SK-N-MC (cell line): ENCODE data around the gene PIAS1.

ENCODE experiments used
- EZH2 ChIP-seq: fragments of 200-600 bp; sonication (generic); IDR thresholded peaks from one replicate; pipeline ENCODE4 v1.6.1; 2017; ENCODE audit warnings: antibody characterized with exemption
- FOXP2 ChIP-seq: optimal IDR thresholded peaks from 2 replicates; pipeline ENCODE3; 2011; ENCODE audit warnings: mild to moderate bottlenecking, moderate library complexity; ENCODE audit not compliant: insufficient read depth; ENCODE audit errors: extremely low read length, control extremely low read depth
- POLR2AphosphoS5 ChIP-seq: IDR thresholded peaks from 2 replicates; pipeline ENCODE4 v1.6.1; 2012; ENCODE audit warnings: mild to moderate bottlenecking, low read depth, low read length, borderline replicate concordance

- TF ChIP-seq EZH2 (no peak), POLR2AphosphoS5 (no peak), FOXP2 (no peak)
Measured at GRCh38 chr15:68017201-68017600, 36.9 kb upstream of the PIAS1 start.
